K562 (cell line): ENCODE data around the gene IPO9. TPM values are rescaled to one million over a fixed set of nuclear protein-coding genes. Genes with fewer than 3 reads are reported as not detected.

ENCODE experiments used
- ATAC-seq: fragments of 200-7000 bp; cut with Tn5 transposase; 3 replicates; pipeline ENCODE4 v1.9.1; 2020; ENCODE audit warnings: moderate library complexity
- BruUV-seq: library from RNA; stranded (reverse); fragments of 400-500 nt; replicated peaks from 2 replicates; lab custom pipeline; 2021; lab: Mats Ljungman, UMichigan
- CTCF ChIA-PET: fragments of 300-600 bp; formaldehyde crosslinking; extraction: SDS; loops from one replicate; lab custom pipeline; 2021; ENCODE audit warnings: low intra/inter-chr PET ratio; lab: Yijun Ruan, JAX
- POLR2A ChIA-PET: fragments of 300-600, 350-650 bp; sonication (Branson Sonifier 250); formaldehyde crosslinking; extraction: SDS; loops from one replicate; lab custom pipeline; 2021; ENCODE audit warnings: antibody characterized with exemption, inconsistent platforms; lab: Yijun Ruan, JAX
- DNase-seq, 4 experiments: peaks; one replicate each; pipeline versions ENCODE4 v3.0.0 to v3.0.0-alpha.2; 2011 to 2018; ENCODE audit warnings: low spot score in 3 of 4, mixed read lengths in 3 of 4; ENCODE audit errors: extremely low read depth in 1 of 4
- FAIRE-seq: peaks from 2 replicates; lab custom pipeline; 2011; peaks lifted over from hg19 to GRCh38; lab: Jason Lieb, UNC
- H2AFZ ChIP-seq: 2 replicates; pipeline ENCODE4 v1.6.0; 2011; ENCODE audit warnings: low read depth, low read length, control low read depth, inconsistent platforms
- H3K27ac ChIP-seq: fragments of 200-600 bp; 3 replicates; pipeline ENCODE4 v1.8.0; 2011; ENCODE audit warnings: low read depth, mild to moderate bottlenecking, control low read depth, inconsistent platforms, low read length, moderate library complexity, mixed read lengths; ENCODE audit errors: extremely low read depth
- H3K27me3 ChIP-seq, 2 experiments: fragments of 300-600 bp in 1 of 2; 2 replicates in 1 of 2; 3 replicates in 1 of 2; pipeline versions ENCODE4 v1.6.0 to v1.8.0; 2011; ENCODE audit warnings: inconsistent platforms in 2 of 2, low read length in 2 of 2, mild to moderate bottlenecking in 1 of 2, mixed read lengths in 1 of 2, moderate library complexity in 1 of 2; ENCODE audit not compliant: control insufficient read depth in 2 of 2, insufficient read depth in 2 of 2
- H3K36me3 ChIP-seq: fragments of 300-600 bp; 3 replicates; pipeline ENCODE4 v1.8.0; 2011; ENCODE audit warnings: mild to moderate bottlenecking, low read length, inconsistent platforms; ENCODE audit not compliant: control insufficient read depth, insufficient read depth
- H3K4me1 ChIP-seq, 2 experiments: fragments of 200-600 bp in 1 of 2; replicated peaks in 1 of 2; 2 replicates in 1 of 2; 3 replicates in 1 of 2; pipeline versions ENCODE4 v1.5.1 to v1.8.0; 2011; ENCODE audit warnings: inconsistent platforms in 2 of 2, low read length in 2 of 2, mild to moderate bottlenecking in 1 of 2, mixed read lengths in 1 of 2, moderate library complexity in 1 of 2; ENCODE audit not compliant: control insufficient read depth in 2 of 2, insufficient read depth in 2 of 2
- H3K4me2 ChIP-seq: 2 replicates; pipeline ENCODE4 v1.6.1; 2011; ENCODE audit warnings: low read length, control low read depth, inconsistent platforms, mixed read lengths; ENCODE audit not compliant: insufficient read depth
- H3K4me3 ChIP-seq: fragments of 200-600 bp; sonication (generic), shearing (Covaris generic); 2 replicates; pipeline ENCODE4 v1.5.1; 2016; ENCODE audit warnings: control low read depth, inconsistent platforms
- H3K79me2 ChIP-seq: fragments of 200-600 bp; 3 replicates; pipeline ENCODE4 v1.8.0; 2011; ENCODE audit warnings: low read length, inconsistent platforms; ENCODE audit not compliant: control insufficient read depth, insufficient read depth
- H3K9ac ChIP-seq, 2 experiments: 2 replicates each; pipeline versions ENCODE4 v1.6.0 to v1.6.1; 2011; ENCODE audit warnings: low read depth in 2 of 2, low read length in 2 of 2, control low read depth in 1 of 2, inconsistent platforms in 1 of 2, mild to moderate bottlenecking in 1 of 2, mixed read lengths in 1 of 2; ENCODE audit not compliant: insufficient read depth in 1 of 2
- H3K9me1 ChIP-seq: one replicate; pipeline ENCODE4 v1.6.0; 2011; ENCODE audit warnings: inconsistent platforms, mild to moderate bottlenecking, low read length, moderate library complexity; ENCODE audit not compliant: control insufficient read depth, insufficient read depth
- H3K9me3 ChIP-seq: replicated peaks from 2 replicates; pipeline ENCODE4 v1.5.1; 2011; ENCODE audit warnings: low read depth, low read length, inconsistent platforms; ENCODE audit not compliant: control insufficient read depth, insufficient read depth
- H4K20me1 ChIP-seq: replicated peaks from 2 replicates; pipeline ENCODE4 v1.6.1; 2011; ENCODE audit warnings: low read length, inconsistent platforms, mixed read lengths; ENCODE audit not compliant: control insufficient read depth, insufficient read depth
- CBFA2T2 ChIP-seq: fragments of 450-650 bp; conservative IDR thresholded peaks from 2 replicates; pipeline ENCODE4 v1.6.1; 2017; ENCODE audit warnings: mild to moderate bottlenecking
- CUX1 ChIP-seq: fragments of 200-800 bp; sonication (Bioruptor generic); IDR thresholded peaks from 2 replicates; pipeline ENCODE4 v1.6.1; 2016; ENCODE audit warnings: missing genetic modification characterization, missing compliant biosample characterization
- E2F3 ChIP-seq: fragments of 250-450 bp; sonication (Bioruptor Pico); IDR thresholded peaks from 2 replicates; pipeline ENCODE4 v1.4.0; 2020; ENCODE audit warnings: mild to moderate bottlenecking
- ETV5 ChIP-seq: sonication (generic); formaldehyde crosslinking; IDR thresholded peaks from 2 replicates; pipeline ENCODE4 v1.4.0; 2020; ENCODE audit warnings: low read depth, mild to moderate bottlenecking, missing genetic modification reagents
- FOXO4 ChIP-seq: fragments of 450-650 bp; formaldehyde crosslinking; IDR thresholded peaks from 2 replicates; pipeline ENCODE4 v1.4.0; 2020; ENCODE audit warnings: mild to moderate bottlenecking, moderate library complexity
- PCBP2 ChIP-seq: fragments of 200-400 bp; formaldehyde crosslinking; IDR thresholded peaks from 2 replicates; pipeline ENCODE4 v1.6.1; 2018; ENCODE audit warnings: low read length, low read depth, mild to moderate bottlenecking, moderate library complexity; ENCODE audit not compliant: poor library complexity, severe bottlenecking
- POU5F1 ChIP-seq: fragments of 150-350 bp; IDR thresholded peaks from 2 replicates; pipeline ENCODE4 v1.6.1; 2014; ENCODE audit warnings: borderline replicate concordance, low read length, low read depth, mild to moderate bottlenecking; ENCODE audit not compliant: partially characterized antibody
- RBM25 ChIP-seq: fragments of 200-400 bp; formaldehyde crosslinking; IDR thresholded peaks from 2 replicates; pipeline ENCODE4 v1.6.1; 2018; ENCODE audit warnings: low read length, low read depth, moderate library complexity; ENCODE audit not compliant: severe bottlenecking
- SIX5 ChIP-seq, 2 experiments: IDR thresholded peaks; 2 replicates each; pipeline ENCODE4 v1.6.1; 2011; ENCODE audit warnings: low read length in 2 of 2, borderline replicate concordance in 1 of 2, low read depth in 1 of 2, mild to moderate bottlenecking in 1 of 2, moderate library complexity in 1 of 2; ENCODE audit not compliant: insufficient read depth in 1 of 2
- SRF ChIP-seq, 2 experiments: fragments of 250-450, 450-650 bp in 1 of 2; sonication (Bioruptor Pico) in 1 of 2; sonication (generic) in 1 of 2; formaldehyde crosslinking; IDR thresholded peaks; 2 replicates each; pipeline versions ENCODE4 v1.5.0 to v1.5.1; 2020 to 2022; ENCODE audit warnings: mild to moderate bottlenecking in 1 of 2, missing genetic modification reagents in 1 of 2
- ZFP30 ChIP-seq: fragments of 250-450 bp; sonication (Bioruptor Pico); IDR thresholded peaks from 2 replicates; pipeline ENCODE4 v1.8.0; 2022; ENCODE audit warnings: moderate library complexity, mild to moderate bottlenecking, inconsistent platforms, borderline replicate concordance
- ZNF24 ChIP-seq: fragments of 450-650 bp; IDR thresholded peaks from 2 replicates; pipeline ENCODE4 v1.6.1; 2016
- ZNF511 ChIP-seq: sonication (generic); formaldehyde crosslinking; IDR thresholded peaks from 2 replicates; pipeline ENCODE4 v1.8.0; 2022; ENCODE audit warnings: mild to moderate bottlenecking, missing genetic modification reagents
- WGBS: fragments of 100-300 bp; shearing (Covaris generic); methylation state at CpG from one replicate; pipeline ENCODE4 v1.1.6; 2016; ENCODE audit warnings: low coverage, mixed read lengths; ENCODE audit not compliant: insufficient coverage; ENCODE audit errors: missing lambda C conversion rate; 5-methylcytosine and 5-hydroxymethylcytosine counted together
- in situ Hi-C: fragments of 300-500 bp; cut with MboI; formaldehyde crosslinking; loops from 4 replicates; pipeline ENCODE4 v1.15.0; 2018; ENCODE audit warnings: inconsistent platforms, mixed read lengths
- intact Hi-C: fragments of 100-400 bp; cut with micrococcal nuclease; formaldehyde crosslinking; loops from 2 replicates; pipeline ENCODE4 v1.14.2; 2022
- polyA plus RNA-seq, 8 experiments: library from polyadenylated mRNA; depleted of rRNA in 4 of 8; stranded (reverse) in 5 of 8; unstranded in 3 of 8; fragments of >200 nt; fragmentation: Nextera tagmentation in 2 of 8; fragmentation: Illumina TruSeq in 1 of 8; extraction: Ambion mirVana in 2 of 8; extraction: Trizol in 1 of 8; gene quantifications; 2 replicates each; pipeline versions ENCODE4 v1.2.1 to v1.2.3, GENCODE V29; 2011 to 2014; ENCODE audit warnings: inconsistent platforms in 1 of 8, missing spikeins in 1 of 8
- total RNA-seq, 7 experiments: library from RNA; depleted of rRNA in 6 of 7; stranded (reverse); fragments of >200 nt in 6 of 7; fragmentation: Illumina TruSeq in 2 of 7; extraction: Trizol in 2 of 7; gene quantifications; 2 replicates each; pipeline versions ENCODE4 v1.2.1 to v1.2.3, GENCODE V29; 2011 to 2021; ENCODE audit warnings: low replicate concordance in 1 of 7
- TF ChIP-seq, protein P1 (sequence below): sonication (generic); formaldehyde crosslinking; IDR thresholded peaks from 2 replicates; pipeline ENCODE4 v1.8.0; 2022; ENCODE audit warnings: missing genetic modification reagents, mild to moderate bottlenecking, moderate library complexity, borderline replicate concordance

The IPO9 gene
- total and polyA plus RNA-seq, 9 of the 15 experiments (the other 6 are each of a cell fraction or from before 2014, with no cell fraction given), result 27.9 to 78.6 (median 43.9) TPM

DNA sequence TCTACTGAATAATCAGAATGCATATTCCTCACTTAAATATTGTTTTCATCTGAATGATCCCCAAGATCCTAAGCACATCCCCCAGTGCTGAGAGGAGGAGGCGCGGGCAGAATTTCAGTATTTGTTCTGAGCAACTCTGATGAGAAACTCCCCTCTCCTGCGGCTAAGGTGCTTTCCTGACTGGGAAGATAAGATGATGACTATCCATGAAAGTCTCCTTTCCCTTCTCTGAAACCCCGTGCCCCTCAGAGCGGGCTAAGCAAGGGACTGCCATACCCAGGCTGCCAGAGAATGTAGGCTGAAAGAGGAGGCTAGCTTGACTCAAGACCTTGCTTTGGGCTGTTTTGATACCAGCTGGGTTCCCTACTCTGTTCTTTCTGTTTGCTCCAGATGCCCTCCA is 39.7 kb upstream of the IPO9 start:
- ATAC-seq (no peak), FAIRE-seq (no peak), DNase-seq (no peak)
- Histone ChIP-seq H2AFZ (no peak overlapping the region), H3K9me3 (no peaks in the 10 kb centered on the region), H3K79me2 (no peaks in the 10 kb centered on the region), H3K4me1 (no peaks in the 10 kb centered on the region), H3K9ac (no peak overlapping the region), H4K20me1 (no peaks in the 10 kb centered on the region), H3K4me2 (no peak overlapping the region), H3K27ac (no peak overlapping the region), H3K36me3 (peaks cover 7% of the 10 kb centered on the region; the same call in 1 of the 3 replicates), H3K4me3 (no peak overlapping the region), H3K27me3 (peaks cover 0 to 10% of the 10 kb centered on the region in 2 experiments; a peak in 2 of 5 replicates), H3K9me1 (no peaks in the 10 kb centered on the region)
- CTCF ChIA-PET, result no interaction called here
- no TSS peak for BruUV-seq
- TF ChIP-seq ZNF511 (CRISPR knock-in tag) (no peak), SIX5 (IDR thresholded peaks at IDR 0.05; ENCODE audit: borderline replicate concordance in 1 of 2, insufficient read depth in 1 of 2, low read depth in 1 of 2, low read length in 2 of 2) (no peak), ZNF24 (no peak), ZFP30 (CRISPR knock-in tag) (no peak), SRF (CRISPR knock-in tag; IDR thresholded peaks at IDR 0.05) (no peak), E2F3 (CRISPR knock-in tag) (no peak), ETV5 (CRISPR knock-in tag) (no peak), PCBP2 (no peak), POU5F1 (no peak), FOXO4 (CRISPR knock-in tag) (no peak), CBFA2T2 (no peak), CUX1 (CRISPR knock-in tag) (no peak), RBM25 (no peak)
- TF ChIP-seq, protein P1, sequence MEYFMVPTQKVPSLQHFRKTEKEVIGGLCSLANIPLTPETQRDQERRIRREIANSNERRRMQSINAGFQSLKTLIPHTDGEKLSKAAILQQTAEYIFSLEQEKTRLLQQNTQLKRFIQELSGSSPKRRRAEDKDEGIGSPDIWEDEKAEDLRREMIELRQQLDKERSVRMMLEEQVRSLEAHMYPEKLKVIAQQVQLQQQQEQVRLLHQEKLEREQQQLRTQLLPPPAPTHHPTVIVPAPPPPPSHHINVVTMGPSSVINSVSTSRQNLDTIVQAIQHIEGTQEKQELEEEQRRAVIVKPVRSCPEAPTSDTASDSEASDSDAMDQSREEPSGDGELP, result no peak
- WGBS, result 39% methylated on average over 5 of the region's 5 CpGs
- POLR2A ChIA-PET, result interaction anchor here (0.7 to 2.6 kb wide), 8 partner anchors 10 to 247 kb away, joined by 3 to 15 read pairs (median 4); no protein-coding TSS in a partner anchor
- intact Hi-C loops (no loop called here), in situ Hi-C loops (loop anchor here (5.0 kb wide), 1 partner anchor 77 kb away; no protein-coding TSS in a partner anchor)
